ENCODE data around the gene MAFF. TPM values are rescaled to one million over a fixed set of nuclear protein-coding genes. Genes with fewer than 3 reads are reported as not detected.
"Not testable (repeated sequence)": the region's sequence is repeated elsewhere in the genome, so short reads cannot be mapped to it uniquely, and the experiment has no call there.

The MAFF gene
- total and polyA plus RNA-seq, 12 donors = 2.9 to 21.4 (median 6.0) TPM

DNA sequence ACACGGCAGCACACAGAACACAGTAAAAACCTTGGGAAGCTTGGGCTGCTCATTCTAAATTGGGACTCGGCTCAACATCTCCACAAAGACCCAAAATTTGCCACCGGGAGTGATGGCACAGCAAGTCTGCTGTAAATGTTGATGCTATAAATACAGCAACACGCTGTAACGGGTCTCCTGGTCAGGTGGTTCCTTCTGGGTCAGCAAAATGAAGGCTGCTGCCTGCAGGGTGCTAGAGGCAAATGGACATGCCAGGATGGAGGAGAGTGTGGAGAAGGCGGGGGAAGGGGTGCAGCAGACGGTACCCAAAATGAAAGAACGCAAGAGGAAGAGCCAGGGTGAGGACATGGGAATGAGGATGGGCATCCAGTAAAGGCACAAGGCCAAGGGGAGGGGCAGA lies 30.4 kb downstream of the MAFF start:
- peak overlapping the region in 1 of 10 donors; percentile 69 for H3K27ac ChIP-seq
- H3K9me3 ChIP-seq = no peaks in the 10 kb centered on the region
- ATAC-seq = no peak
- H3K27me3 ChIP-seq = no peaks in the 10 kb centered on the region
- peaks cover 11 to 80% (median 26%) of the 10 kb centered on the region in 9 donors for H3K4me1 ChIP-seq
- TF ChIP-seq, protein P1, sequence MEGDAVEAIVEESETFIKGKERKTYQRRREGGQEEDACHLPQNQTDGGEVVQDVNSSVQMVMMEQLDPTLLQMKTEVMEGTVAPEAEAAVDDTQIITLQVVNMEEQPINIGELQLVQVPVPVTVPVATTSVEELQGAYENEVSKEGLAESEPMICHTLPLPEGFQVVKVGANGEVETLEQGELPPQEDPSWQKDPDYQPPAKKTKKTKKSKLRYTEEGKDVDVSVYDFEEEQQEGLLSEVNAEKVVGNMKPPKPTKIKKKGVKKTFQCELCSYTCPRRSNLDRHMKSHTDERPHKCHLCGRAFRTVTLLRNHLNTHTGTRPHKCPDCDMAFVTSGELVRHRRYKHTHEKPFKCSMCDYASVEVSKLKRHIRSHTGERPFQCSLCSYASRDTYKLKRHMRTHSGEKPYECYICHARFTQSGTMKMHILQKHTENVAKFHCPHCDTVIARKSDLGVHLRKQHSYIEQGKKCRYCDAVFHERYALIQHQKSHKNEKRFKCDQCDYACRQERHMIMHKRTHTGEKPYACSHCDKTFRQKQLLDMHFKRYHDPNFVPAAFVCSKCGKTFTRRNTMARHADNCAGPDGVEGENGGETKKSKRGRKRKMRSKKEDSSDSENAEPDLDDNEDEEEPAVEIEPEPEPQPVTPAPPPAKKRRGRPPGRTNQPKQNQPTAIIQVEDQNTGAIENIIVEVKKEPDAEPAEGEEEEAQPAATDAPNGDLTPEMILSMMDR (IDR thresholded peaks at IDR 0.05) = no peak
- H3K36me3 ChIP-seq = peaks cover 0 to 94% (median 21%) of the 10 kb centered on the region in 9 donors
- no peak for DNase-seq
- 74 to 82% methylated on average over 8 of the region's 8 CpGs for WGBS, 2 donors
- intact Hi-C loops (cut with DNase I) = loop anchor here in 6 of 10 donors (5.0 to 10.0 kb wide), 2 partner anchors 117 to 120 kb away; partner anchors contain the start of gene BAIAP2L2 (in 6 of the 6)
- no peak overlapping the region for H3K4me3 ChIP-seq

DNA sequence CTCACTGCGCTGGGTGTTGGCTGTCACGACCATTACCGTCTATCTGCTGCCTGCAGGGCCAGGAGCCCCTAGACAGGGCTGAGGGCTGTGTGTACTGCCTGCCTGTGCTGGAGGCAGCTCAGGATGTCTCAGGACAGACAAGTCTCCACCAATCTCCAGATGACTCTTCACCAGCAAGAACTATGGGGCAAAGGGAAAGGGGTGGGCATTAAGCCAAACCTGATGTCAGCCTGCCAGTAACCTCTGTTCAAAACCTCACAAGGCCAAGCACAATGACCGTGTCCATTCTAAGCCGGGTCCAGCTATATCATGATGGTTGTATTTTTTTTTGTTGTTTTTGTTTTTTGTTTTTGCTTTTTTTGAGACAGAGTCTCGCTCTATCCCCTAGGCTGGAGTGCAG lies 31.6 kb downstream of the MAFF start:
- Histone ChIP-seq H3K27ac (peak overlapping the region in 1 of 10 donors; percentile 21), H3K4me1 (peaks cover 3 to 79% (median 23%) of the 10 kb centered on the region in 9 donors), H3K9me3 (no peaks in the 10 kb centered on the region), H3K4me3 (no peak overlapping the region), H3K36me3 (peaks cover 0 to 89% (median 21%) of the 10 kb centered on the region in 9 donors), H3K27me3 (no peaks in the 10 kb centered on the region)
- TF ChIP-seq, protein P1 (IDR thresholded peaks at IDR 0.05) = no peak
- 81 to 91% methylated on average over 6 of the region's 6 CpGs for WGBS, 2 donors
- DNase-seq (no peak), ATAC-seq (no peak)
- intact Hi-C loops (cut with DNase I) = loop anchor here in 6 of 10 donors (5.0 to 10.0 kb wide), 2 partner anchors 119 to 121 kb away; partner anchors contain the start of gene BAIAP2L2 (in 6 of the 6)

DNA sequence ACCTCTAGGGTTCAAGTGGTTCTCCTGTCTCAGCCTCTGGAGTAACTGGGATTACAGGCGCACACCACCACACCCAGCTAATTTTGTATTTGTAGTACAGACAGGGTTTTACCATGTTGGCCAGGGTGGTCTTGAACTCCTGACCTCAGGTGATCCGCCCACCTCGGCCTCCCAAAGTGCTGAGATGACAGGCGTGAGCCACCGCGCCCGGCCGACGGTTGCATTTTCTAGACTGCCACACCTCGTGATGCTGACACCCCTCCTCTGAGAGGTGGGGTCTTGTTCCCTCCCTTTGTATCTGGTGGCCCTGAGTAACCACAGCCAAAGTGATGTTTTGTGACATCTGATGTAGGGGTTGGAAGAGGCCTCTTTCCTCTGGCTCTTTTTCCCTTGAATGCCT lies 32.1 kb downstream of the MAFF start:
- peaks cover 0 to 85% (median 21%) of the 10 kb centered on the region in 9 donors for H3K36me3 ChIP-seq

DNA sequence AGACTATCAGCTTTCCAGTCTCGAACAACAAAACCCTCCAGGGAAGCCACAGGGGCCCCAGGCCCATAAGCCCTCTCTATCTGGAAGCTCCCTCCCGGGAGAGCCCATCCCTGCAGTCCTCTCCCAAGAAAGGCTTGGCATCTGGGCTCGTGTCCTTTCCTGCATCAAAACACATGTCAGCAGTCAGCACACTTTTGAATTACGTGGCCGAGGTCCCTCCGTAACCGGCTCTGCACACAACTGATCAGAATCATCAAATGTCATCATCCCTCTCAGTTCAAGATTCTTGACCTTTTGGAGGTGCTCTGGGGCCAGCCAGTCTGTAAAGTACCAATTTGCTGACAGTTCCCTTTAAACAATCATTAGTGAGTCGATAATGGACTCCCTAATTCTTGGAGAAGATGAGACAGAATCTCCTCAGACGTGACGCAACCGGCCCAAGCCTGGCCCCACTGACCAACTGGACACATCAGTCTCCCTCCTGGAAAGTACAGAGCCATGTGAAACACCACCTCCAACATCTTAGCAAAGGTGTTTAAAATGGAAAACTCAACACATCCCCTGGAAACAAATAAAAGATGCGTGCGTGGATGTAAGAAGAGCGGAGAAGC lies 33.6 kb downstream of the MAFF start:
- Histone ChIP-seq H3K27me3 (no peaks in the 10 kb centered on the region), H3K36me3 (peaks cover 0 to 82% (median 19%) of the 10 kb centered on the region in 9 donors), H3K27ac (no peak overlapping the region), H3K4me3 (no peak overlapping the region), H3K4me1 (peaks cover 12 to 85% (median 29%) of the 10 kb centered on the region in 9 donors), H3K9me3 (no peaks in the 10 kb centered on the region)
- intact Hi-C loops (cut with DNase I) = loop anchor here in 5 of 10 donors (10.0 kb wide), 1 partner anchor 121 kb away; the partner anchor contains the start of gene BAIAP2L2 (in 5 of the 5)
- TF ChIP-seq, protein P1 (IDR thresholded peaks at IDR 0.05) = no peak
- 70 to 71% methylated on average over 14 of the region's 14 CpGs for WGBS, 2 donors
- no peak for ATAC-seq
- no peak for DNase-seq

More for the DNA sequence above, 32.1 kb downstream of the MAFF start:
- not testable (repeated sequence) for H3K4me3 ChIP-seq, H3K27me3 ChIP-seq, H3K27ac ChIP-seq, H3K9me3 ChIP-seq, ATAC-seq, DNase-seq
- WGBS, 2 donors = 96 to 97% methylated on average over 10 of the region's 10 CpGs
- intact Hi-C loops (cut with DNase I) = loop anchor here in 6 of 10 donors (5.0 to 10.0 kb wide), 2 partner anchors 119 to 122 kb away; partner anchors contain the start of gene BAIAP2L2 (in 6 of the 6)
- peaks cover 7 to 79% (median 25%) of the 10 kb centered on the region in 9 donors for H3K4me1 ChIP-seq

Measured in heart right ventricle (tissue), 16 donors.